Measurements from ENCODE around the gene KRTAP10-6. TPM values are rescaled to one million over a fixed set of nuclear protein-coding genes. Genes with fewer than 3 reads are reported as not detected.

Gene KRTAP10-6
- total RNA-seq, 1 donor from 2014 or later: not detected

DNA sequence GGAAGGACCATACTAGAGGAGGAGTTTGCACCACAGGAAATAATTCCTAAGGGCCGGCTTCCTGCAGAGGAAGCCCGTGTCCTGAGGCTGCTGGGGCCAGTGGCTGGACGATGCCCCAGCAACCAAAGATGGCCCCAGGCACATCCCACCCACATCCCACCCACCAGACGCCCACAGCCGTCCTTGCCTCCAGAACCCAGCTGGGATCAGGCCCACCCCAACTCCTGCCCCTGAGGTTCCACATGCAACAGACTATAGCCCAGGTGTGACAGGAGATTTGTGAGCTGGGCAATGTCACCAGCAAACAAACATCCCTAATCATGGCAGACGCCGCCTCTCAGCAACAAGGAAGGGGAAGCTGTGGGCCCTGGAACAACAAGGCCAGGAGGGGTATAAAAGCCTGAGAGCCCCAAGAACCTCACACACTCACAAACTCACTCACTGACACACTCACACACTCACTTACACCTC is 34.4 kb upstream of the KRTAP10-6 start, which contains the start of gene KRTAP10-9:
Gene KRTAP10-9 (plus strand): TSS at position 421 of the 471 bp plus-strand sequence. CDS start 79 bp downstream, outside the sequence.
- no peak for DNase-seq (ENCODE audit: extremely low spot score, unreplicated experiment)
- Mint-ChIP-seq H3K4me1 (ENCODE audit: unreplicated experiment) (no peaks in the 10 kb centered on the region), H3K9me3 (peaks cover 26% of the 10 kb centered on the region), H3K4me3 (no peak within 1 kb of the TSS), H3K27ac (no peak within 1 kb of the TSS), H3K27me3 (no peaks in the 10 kb centered on the region), H3K36me3 (no peaks in the 10 kb centered on the region)
- TF ChIP-seq CTCF (conservative IDR thresholded peaks at IDR 0.05): no peak

- no peak overlapping the region for H3K27ac Mint-ChIP-seq
- no peak for DNase-seq (ENCODE audit: extremely low spot score, unreplicated experiment)
- no peaks in the 10 kb centered on the region for H3K36me3 Mint-ChIP-seq
- no peak for TF ChIP-seq CTCF (conservative IDR thresholded peaks at IDR 0.05)
- no peaks in the 10 kb centered on the region for H3K27me3 Mint-ChIP-seq
- H3K9me3 Mint-ChIP-seq: peaks cover 22% of the 10 kb centered on the region
- H3K4me3 Mint-ChIP-seq: no peak overlapping the region
- H3K4me1 Mint-ChIP-seq (ENCODE audit: unreplicated experiment): no peaks in the 10 kb centered on the region
These were observed 34.0 kb upstream of the KRTAP10-6 start for GRCh38 chr21:44626262-44626661.

GRCh38 chr21:44625756-44626155 is 33.5 kb upstream of the KRTAP10-6 start:
- H3K4me1 Mint-ChIP-seq (ENCODE audit: unreplicated experiment): no peaks in the 10 kb centered on the region
- no peak overlapping the region for H3K27ac Mint-ChIP-seq
- no peaks in the 10 kb centered on the region for H3K27me3 Mint-ChIP-seq
- no peak for TF ChIP-seq CTCF (conservative IDR thresholded peaks at IDR 0.05)
- no peak overlapping the region for H3K4me3 Mint-ChIP-seq
- DNase-seq (ENCODE audit: extremely low spot score, unreplicated experiment): no peak
- no peaks in the 10 kb centered on the region for H3K36me3 Mint-ChIP-seq
- H3K9me3 Mint-ChIP-seq: peaks cover 17% of the 10 kb centered on the region

DNA sequence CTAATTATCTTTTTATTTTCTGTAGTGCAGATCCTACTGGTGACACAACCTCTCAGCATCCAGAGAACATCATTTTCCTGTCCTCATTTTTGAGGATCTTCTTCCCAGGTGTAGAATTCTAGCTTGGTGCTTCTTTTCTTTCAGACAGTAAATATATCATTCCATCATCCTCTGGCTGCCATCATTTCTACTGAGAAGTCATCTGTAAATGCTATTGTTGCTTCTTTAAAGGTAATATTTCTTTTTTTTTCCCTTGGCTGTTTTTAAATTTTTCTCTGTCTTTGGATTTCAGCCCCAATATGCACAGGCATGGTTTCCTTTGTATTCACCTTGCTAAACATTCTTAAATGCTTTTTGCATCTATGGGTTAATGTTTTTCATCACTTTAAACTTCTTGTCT is 31.3 kb upstream of the KRTAP10-6 start:
- H3K36me3 Mint-ChIP-seq: no peaks in the 10 kb centered on the region
- TF ChIP-seq CTCF (conservative IDR thresholded peaks at IDR 0.05): no peak
- H3K4me3 Mint-ChIP-seq: no peak overlapping the region
- peaks cover 14% of the 10 kb centered on the region for H3K9me3 Mint-ChIP-seq
- H3K4me1 Mint-ChIP-seq (ENCODE audit: unreplicated experiment): no peaks in the 10 kb centered on the region
- H3K27me3 Mint-ChIP-seq: no peaks in the 10 kb centered on the region
- no peak overlapping the region for H3K27ac Mint-ChIP-seq
- DNase-seq (ENCODE audit: extremely low spot score, unreplicated experiment): no peak

- H3K27ac Mint-ChIP-seq: no peak overlapping the region
These were observed 27.6 kb upstream of the KRTAP10-6 start for GRCh38 chr21:44619886-44620285.

More at GRCh38 chr21:44619886-44620285, 27.6 kb upstream of the KRTAP10-6 start:
- Mint-ChIP-seq H3K27me3 (peaks cover 3% of the 10 kb centered on the region), H3K36me3 (no peaks in the 10 kb centered on the region), H3K4me1 (ENCODE audit: unreplicated experiment) (no peaks in the 10 kb centered on the region), H3K4me3 (no peak overlapping the region), H3K9me3 (peaks cover 14% of the 10 kb centered on the region)
- no peak for DNase-seq (ENCODE audit: extremely low spot score, unreplicated experiment)
- no peak for TF ChIP-seq CTCF (conservative IDR thresholded peaks at IDR 0.05)

Data from type B pancreatic cell (in vitro differentiated cells).